HepG2 (cell line): Measurements from ENCODE around the gene ZNF74. TPM values are rescaled to one million over a fixed set of nuclear protein-coding genes. Genes with fewer than 3 reads are reported as not detected.

Experiments used
- AHDC1 ChIP-seq: sonication (generic); formaldehyde crosslinking; IDR thresholded peaks from 2 replicates; pipeline ENCODE4 v1.5.1; 2020; ENCODE audit warnings: mild to moderate bottlenecking, missing genetic modification reagents, borderline replicate concordance
- FOSL2 ChIP-seq: sonication (generic); formaldehyde crosslinking; IDR thresholded peaks from 2 replicates; pipeline ENCODE4 v1.4.0; 2020; ENCODE audit warnings: missing genetic modification reagents
- SATB2 ChIP-seq: sonication (generic); formaldehyde crosslinking; IDR thresholded peaks from 2 replicates; pipeline ENCODE4 v1.5.0; 2020; ENCODE audit warnings: missing genetic modification reagents
- TCF12 ChIP-seq, 2 experiments: fragments of 450-650 bp in 1 of 2; sonication (generic) in 1 of 2; formaldehyde crosslinking in 1 of 2; IDR thresholded peaks; 2 replicates each; pipeline versions ENCODE4 v1.6.1 to v1.8.0; 2017 to 2022; ENCODE audit warnings: antibody characterized with exemption in 1 of 2, mild to moderate bottlenecking in 1 of 2, missing genetic modification reagents in 1 of 2, moderate library complexity in 1 of 2
- TOE1 ChIP-seq: sonication (generic); formaldehyde crosslinking; IDR thresholded peaks from 2 replicates; pipeline ENCODE4 v1.4.0; 2020; ENCODE audit warnings: mild to moderate bottlenecking, missing genetic modification reagents
- ZMAT5 ChIP-seq: sonication (generic); formaldehyde crosslinking; IDR thresholded peaks from 2 replicates; pipeline ENCODE4 v1.5.0; 2020; ENCODE audit warnings: mild to moderate bottlenecking, low read depth, missing genetic modification reagents, borderline replicate concordance
- ZNF616 ChIP-seq: sonication (generic); formaldehyde crosslinking; IDR thresholded peaks from 2 replicates; pipeline ENCODE4 v1.5.0; 2020; ENCODE audit warnings: low read depth, mild to moderate bottlenecking, missing genetic modification reagents
- ZNF766 ChIP-seq: sonication (generic); formaldehyde crosslinking; IDR thresholded peaks from 2 replicates; pipeline ENCODE4 v1.5.0; 2020; ENCODE audit warnings: missing genetic modification reagents, borderline replicate concordance
- ZNF879 ChIP-seq: sonication (generic); formaldehyde crosslinking; IDR thresholded peaks from 2 replicates; pipeline ENCODE4 v1.8.1; 2023; ENCODE audit warnings: missing genetic modification reagents
- ZSCAN30 ChIP-seq: sonication (generic); formaldehyde crosslinking; IDR thresholded peaks from 2 replicates; pipeline ENCODE4 v1.5.0; 2020; ENCODE audit warnings: mild to moderate bottlenecking, missing genetic modification reagents
- ZUFSP ChIP-seq: sonication (generic); formaldehyde crosslinking; IDR thresholded peaks from 2 replicates; pipeline ENCODE4 v1.9.0; 2021; ENCODE audit warnings: missing genetic modification reagents, mild to moderate bottlenecking, borderline replicate concordance
- polyA plus RNA-seq, 8 experiments: library from polyadenylated mRNA; depleted of rRNA in 3 of 8; stranded (reverse) in 7 of 8; unstranded in 1 of 8; fragments of >200 nt; fragmentation: Illumina TruSeq in 4 of 8; extraction: Trizol in 4 of 8; gene quantifications; 2 replicates each; pipeline versions ENCODE4 v1.2.1 to v1.2.3, GENCODE V29; 2011 to 2016; ENCODE audit warnings: low read depth in 4 of 8, missing spikeins in 1 of 8, mixed read lengths in 1 of 8; ENCODE audit not compliant: insufficient read depth in 1 of 8
- total RNA-seq, 5 experiments: library from RNA; depleted of rRNA; stranded (reverse); fragments of >200 nt; fragmentation: Illumina TruSeq; extraction: Trizol; gene quantifications; 2 replicates each; pipeline ENCODE4 v1.2.3, GENCODE V29; 2016; ENCODE audit warnings: low read depth in 1 of 5
- TF ChIP-seq, protein P1 (sequence below): sonication (generic); formaldehyde crosslinking; IDR thresholded peaks from 2 replicates; pipeline ENCODE4 v1.9.0; 2021; ENCODE audit warnings: mild to moderate bottlenecking, missing genetic modification reagents

ZNF74 gene
- total and polyA plus RNA-seq, 2 of the 13 experiments (the other 11 are each of a cell fraction or from before 2014, with no cell fraction given): 6.3 to 9.1 TPM

DNA sequence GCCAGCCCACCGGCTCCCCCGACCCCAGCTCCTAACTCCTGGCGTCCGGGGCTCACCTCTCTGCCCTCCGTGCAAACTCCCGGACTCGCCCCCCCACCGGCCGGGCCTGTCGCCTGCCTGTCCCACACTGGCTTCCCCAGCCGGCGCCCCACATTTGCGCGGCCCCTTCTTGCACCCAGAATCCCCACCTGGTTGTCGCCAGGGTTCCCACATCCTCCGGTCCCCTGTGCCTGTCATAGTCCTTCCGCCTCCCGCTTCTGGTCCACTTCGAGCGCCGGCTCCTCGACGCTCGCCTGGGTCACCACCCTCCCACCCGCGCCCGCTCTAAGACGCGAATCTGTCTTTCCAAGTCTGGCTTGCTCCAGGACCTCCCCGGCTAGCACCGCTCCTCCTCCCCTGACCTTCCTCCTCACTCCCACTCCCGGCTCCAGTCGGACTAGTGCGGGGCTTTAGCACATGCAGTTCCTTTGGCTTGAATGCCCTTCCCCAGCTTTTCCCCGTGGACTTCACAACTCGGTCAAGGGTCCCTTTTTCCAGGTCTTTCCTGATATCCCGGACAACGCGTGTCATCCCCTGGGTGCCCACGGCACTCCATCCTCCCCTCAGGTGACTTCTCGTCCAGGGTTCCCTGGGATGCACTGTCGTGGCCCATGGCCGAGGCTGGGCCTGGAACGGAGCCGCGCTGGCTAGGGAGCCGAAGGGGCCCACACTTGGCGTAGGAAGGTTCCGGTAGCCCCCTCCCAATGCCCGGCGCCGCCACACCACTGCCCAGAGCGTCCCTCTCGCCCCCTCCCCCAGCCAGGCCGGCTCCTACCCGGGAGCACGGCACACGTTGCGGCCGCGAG, 43.0 kb downstream of the ZNF74 start (continued):
- TF ChIP-seq ZNF616 (CRISPR knock-in tag): no peak
- no peak for TF ChIP-seq ZNF766 (CRISPR knock-in tag)
- TF ChIP-seq AHDC1 (CRISPR knock-in tag): no peak
- TF ChIP-seq ZNF879 (CRISPR knock-in tag): no peak
- TF ChIP-seq, protein P1, sequence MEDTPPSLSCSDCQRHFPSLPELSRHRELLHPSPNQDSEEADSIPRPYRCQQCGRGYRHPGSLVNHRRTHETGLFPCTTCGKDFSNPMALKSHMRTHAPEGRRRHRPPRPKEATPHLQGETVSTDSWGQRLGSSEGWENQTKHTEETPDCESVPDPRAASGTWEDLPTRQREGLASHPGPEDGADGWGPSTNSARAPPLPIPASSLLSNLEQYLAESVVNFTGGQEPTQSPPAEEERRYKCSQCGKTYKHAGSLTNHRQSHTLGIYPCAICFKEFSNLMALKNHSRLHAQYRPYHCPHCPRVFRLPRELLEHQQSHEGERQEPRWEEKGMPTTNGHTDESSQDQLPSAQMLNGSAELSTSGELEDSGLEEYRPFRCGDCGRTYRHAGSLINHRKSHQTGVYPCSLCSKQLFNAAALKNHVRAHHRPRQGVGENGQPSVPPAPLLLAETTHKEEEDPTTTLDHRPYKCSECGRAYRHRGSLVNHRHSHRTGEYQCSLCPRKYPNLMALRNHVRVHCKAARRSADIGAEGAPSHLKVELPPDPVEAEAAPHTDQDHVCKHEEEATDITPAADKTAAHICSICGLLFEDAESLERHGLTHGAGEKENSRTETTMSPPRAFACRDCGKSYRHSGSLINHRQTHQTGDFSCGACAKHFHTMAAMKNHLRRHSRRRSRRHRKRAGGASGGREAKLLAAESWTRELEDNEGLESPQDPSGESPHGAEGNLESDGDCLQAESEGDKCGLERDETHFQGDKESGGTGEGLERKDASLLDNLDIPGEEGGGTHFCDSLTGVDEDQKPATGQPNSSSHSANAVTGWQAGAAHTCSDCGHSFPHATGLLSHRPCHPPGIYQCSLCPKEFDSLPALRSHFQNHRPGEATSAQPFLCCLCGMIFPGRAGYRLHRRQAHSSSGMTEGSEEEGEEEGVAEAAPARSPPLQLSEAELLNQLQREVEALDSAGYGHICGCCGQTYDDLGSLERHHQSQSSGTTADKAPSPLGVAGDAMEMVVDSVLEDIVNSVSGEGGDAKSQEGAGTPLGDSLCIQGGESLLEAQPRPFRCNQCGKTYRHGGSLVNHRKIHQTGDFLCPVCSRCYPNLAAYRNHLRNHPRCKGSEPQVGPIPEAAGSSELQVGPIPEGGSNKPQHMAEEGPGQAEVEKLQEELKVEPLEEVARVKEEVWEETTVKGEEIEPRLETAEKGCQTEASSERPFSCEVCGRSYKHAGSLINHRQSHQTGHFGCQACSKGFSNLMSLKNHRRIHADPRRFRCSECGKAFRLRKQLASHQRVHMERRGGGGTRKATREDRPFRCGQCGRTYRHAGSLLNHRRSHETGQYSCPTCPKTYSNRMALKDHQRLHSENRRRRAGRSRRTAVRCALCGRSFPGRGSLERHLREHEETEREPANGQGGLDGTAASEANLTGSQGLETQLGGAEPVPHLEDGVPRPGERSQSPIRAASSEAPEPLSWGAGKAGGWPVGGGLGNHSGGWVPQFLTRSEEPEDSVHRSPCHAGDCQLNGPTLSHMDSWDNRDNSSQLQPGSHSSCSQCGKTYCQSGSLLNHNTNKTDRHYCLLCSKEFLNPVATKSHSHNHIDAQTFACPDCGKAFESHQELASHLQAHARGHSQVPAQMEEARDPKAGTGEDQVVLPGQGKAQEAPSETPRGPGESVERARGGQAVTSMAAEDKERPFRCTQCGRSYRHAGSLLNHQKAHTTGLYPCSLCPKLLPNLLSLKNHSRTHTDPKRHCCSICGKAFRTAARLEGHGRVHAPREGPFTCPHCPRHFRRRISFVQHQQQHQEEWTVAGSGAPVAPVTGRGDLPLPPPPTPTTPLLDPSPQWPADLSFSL: no peak
- no peak for TF ChIP-seq FOSL2 (CRISPR knock-in tag)
- TF ChIP-seq SATB2 (CRISPR knock-in tag): no peak
- TF ChIP-seq TCF12 (IDR thresholded peaks at IDR 0.05): no peak
- no peak for TF ChIP-seq TCF12 (CRISPR knock-in tag; IDR thresholded peaks at IDR 0.05)
- no peak for TF ChIP-seq ZMAT5 (CRISPR knock-in tag)
- TF ChIP-seq TOE1 (CRISPR knock-in tag): no peak
- no peak for TF ChIP-seq ZSCAN30 (CRISPR knock-in tag)
- TF ChIP-seq ZUFSP: no peak
